Motor neuron (in vitro differentiated cells): ENCODE measurements around the gene ARHGEF28. TPM values are rescaled to one million over a fixed set of nuclear protein-coding genes. Genes with fewer than 3 reads are reported as not detected.

Source experiments
- ATAC-seq, 8 experiments: fragments of 200-7000 bp; cut with Tn5 transposase; replicated peaks in 6 of 8; 2 replicates each; pipeline ENCODE4 v1.8.0; 2021; ENCODE audit warnings: mild to moderate bottlenecking in 8 of 8, moderate library complexity in 8 of 8
- H3K27ac ChIP-seq, 2 donors: fragments of 250-450 bp; sonication (Bioruptor Pico); 2 replicates each; pipeline ENCODE4 v1.9.0; 2021; ENCODE audit warnings: antibody characterized with exemption in 2 of 2, mild to moderate bottlenecking in 2 of 2, moderate library complexity in 1 of 2
- H3K4me1 ChIP-seq, 2 donors: fragments of 250-450 bp; sonication (Bioruptor Pico); replicated peaks in 1 of 2; 2 replicates each; pipeline ENCODE4 v1.6.1; 2021; ENCODE audit warnings: antibody characterized with exemption in 2 of 2, mild to moderate bottlenecking in 2 of 2, moderate library complexity in 1 of 2
- H3K4me3 ChIP-seq, 5 donors: fragments of 250-450 bp; sonication (Bioruptor Pico); 2 replicates each; pipeline ENCODE4 v1.9.0; 2021; ENCODE audit warnings: antibody characterized with exemption in 5 of 5, mild to moderate bottlenecking in 5 of 5, moderate library complexity in 4 of 5
- WGBS, 10 experiments: fragments of 450-650 bp; shearing (Covaris generic); methylation state at CpG; one replicate each; pipeline ENCODE4 v1.0.0; 2022; 5-methylcytosine and 5-hydroxymethylcytosine counted together
- in situ Hi-C, 9 experiments: fragments of 400-800 bp; cut with MboI; loops; one replicate each; pipeline ENCODE4 v1.15.0; 2021; ENCODE audit warnings: low sequenced_read_pairs in 9 of 9, low pct_unique_long_range_greater_than_20kb in 2 of 9; ENCODE audit not compliant: unreplicated experiment in 9 of 9
- total RNA-seq, 8 experiments: library from RNA; unstranded; fragments of 300-600 nt; gene quantifications; 2 replicates each; pipeline versions ENCODE4 v1.2.3 to v1.2.4, GENCODE V29; 2022

Gene ARHGEF28
- total RNA-seq, 8 experiments from 2014 or later = 0.81 to 29.3 (median 1.9) TPM

- Histone ChIP-seq H3K4me1 (no peaks in the 10 kb centered on the region), H3K4me3 (no peak overlapping the region), H3K27ac (no peak overlapping the region)
- 82 to 100% (median 90%) methylated on average over 2 of the region's 2 CpGs for WGBS, 10 experiments
- no peak for ATAC-seq
- in situ Hi-C loops = no loop called here
These were observed 117.2 kb downstream of the ARHGEF28 start for GRCh38 chr5:73743161-73743560.

- ATAC-seq = no peak
- no peak overlapping the region for H3K4me3 ChIP-seq
- H3K4me1 ChIP-seq = no peaks in the 10 kb centered on the region
- 8 to 100% (median 73%) methylated on average over 1 of the region's 1 CpG; no CpG with 5 or more reads in 1 of the 10 experiments for WGBS, 10 experiments
- H3K27ac ChIP-seq = no peak overlapping the region
- in situ Hi-C loops = no loop called here
These were observed 119.8 kb downstream of the ARHGEF28 start for GRCh38 chr5:73745836-73746235.

- WGBS, 10 experiments = 39 to 100% (median 78%) methylated on average over 1 to 2 of the region's 2 CpGs; no CpG with 5 or more reads in 2 of the 10 experiments
- ATAC-seq = no peak
- Histone ChIP-seq H3K4me1 (no peaks in the 10 kb centered on the region), H3K4me3 (no peak overlapping the region), H3K27ac (no peak overlapping the region)
- in situ Hi-C loops = no loop called here
These were observed 120.6 kb downstream of the ARHGEF28 start for GRCh38 chr5:73746608-73747007.

GRCh38 chr5:73747696-73748380 lies 121.8 kb downstream of the ARHGEF28 start:
- no peaks in the 10 kb centered on the region for H3K4me1 ChIP-seq
- no peak for ATAC-seq
- no peak overlapping the region for H3K4me3 ChIP-seq
- WGBS, 10 experiments = 79 to 97% (median 83%) methylated on average over 5 to 7 of the region's 7 CpGs
- in situ Hi-C loops = no loop called here
- H3K27ac ChIP-seq = no peak overlapping the region

- ATAC-seq = peak in 1 of 8 experiments; percentile 36
- 68 to 98% (median 86%) methylated on average over 4 to 10 of the region's 11 CpGs; no CpG with 5 or more reads in 4 of the 10 experiments for WGBS, 10 experiments
These were observed 122.8 kb downstream of the ARHGEF28 start for GRCh38 chr5:73748510-73749400.

GRCh38 chr5:73749485-73750270 lies 123.7 kb downstream of the ARHGEF28 start:
- Histone ChIP-seq H3K4me3 (no peak overlapping the region), H3K4me1 (no peaks in the 10 kb centered on the region), H3K27ac (no peak overlapping the region)
- WGBS, 10 experiments = 73 to 100% (median 92%) methylated on average over 2 to 11 of the region's 11 CpGs; no CpG with 5 or more reads in 2 of the 10 experiments
- ATAC-seq = peak in 1 of 8 experiments; percentile 33
- in situ Hi-C loops = no loop called here

More at GRCh38 chr5:73748510-73749400, 122.8 kb downstream of the ARHGEF28 start:
- no peak overlapping the region for H3K4me3 ChIP-seq
- H3K4me1 ChIP-seq = no peaks in the 10 kb centered on the region
- in situ Hi-C loops = no loop called here
- no peak overlapping the region for H3K27ac ChIP-seq

GRCh38 chr5:73751254-73751914 lies 125.4 kb downstream of the ARHGEF28 start:
- ATAC-seq = no peak

GRCh38 chr5:73754254-73754653 lies 128.3 kb downstream of the ARHGEF28 start:
- 81 to 100% (median 91%) methylated on average over 1 to 4 of the region's 4 CpGs; no CpG with 5 or more reads in 4 of the 10 experiments for WGBS, 10 experiments

More at GRCh38 chr5:73751254-73751914, 125.4 kb downstream of the ARHGEF28 start:
- 51 to 100% (median 81%) methylated on average over 1 to 7 of the region's 7 CpGs for WGBS, 10 experiments
- in situ Hi-C loops = no loop called here
- H3K27ac ChIP-seq = no peak overlapping the region
- H3K4me3 ChIP-seq = no peak overlapping the region
- H3K4me1 ChIP-seq = no peaks in the 10 kb centered on the region

GRCh38 chr5:73757416-73757815 lies 131.4 kb downstream of the ARHGEF28 start:
- Histone ChIP-seq H3K27ac (no peak overlapping the region), H3K4me1 (peaks cover 11% of the 10 kb centered on the region in 2 donors), H3K4me3 (no peak overlapping the region)
- in situ Hi-C loops = no loop called here
- ATAC-seq = no peak
- 78 to 100% (median 92%) methylated on average over 1 of the region's 1 CpG; no CpG with 5 or more reads in 1 of the 10 experiments for WGBS, 10 experiments

More at GRCh38 chr5:73754254-73754653, 128.3 kb downstream of the ARHGEF28 start:
- Histone ChIP-seq H3K27ac (no peak overlapping the region), H3K4me1 (no peaks in the 10 kb centered on the region), H3K4me3 (no peak overlapping the region)
- no peak for ATAC-seq
- in situ Hi-C loops = no loop called here

- H3K4me1 ChIP-seq = peaks cover 14 to 15% of the 10 kb centered on the region in 2 donors
- in situ Hi-C loops = no loop called here
- no peak overlapping the region for H3K4me3 ChIP-seq
- WGBS, 10 experiments = 38 to 100% (median 80%) methylated on average over 1 of the region's 1 CpG; no CpG with 5 or more reads in 1 of the 10 experiments
- no peak overlapping the region for H3K27ac ChIP-seq
- peak in 6 of 8 experiments; percentile 19 to 89 (median 50) for ATAC-seq
These were observed 133.8 kb downstream of the ARHGEF28 start for GRCh38 chr5:73759771-73760170.

GRCh38 chr5:73763300-73764032 lies 137.5 kb downstream of the ARHGEF28 start:
- in situ Hi-C loops = no loop called here
- 64 to 93% (median 82%) methylated on average over 1 to 7 of the region's 7 CpGs; no CpG with 5 or more reads in 1 of the 10 experiments for WGBS, 10 experiments
- Histone ChIP-seq H3K27ac (peak overlapping the region; percentile 38 to 62), H3K4me1 (peaks cover 14 to 15% of the 10 kb centered on the region in 2 donors), H3K4me3 (no peak overlapping the region)
- ATAC-seq = peak in 5 of 8 experiments; percentile 32 to 94 (median 88)
